B cell (primary cell): ENCODE results near the gene CABCOCO1. TPM values are rescaled to one million over a fixed set of nuclear protein-coding genes. Genes with fewer than 3 reads are reported as not detected.

Experiments used
- ATAC-seq: fragments of 200-7000 bp; cut with Tn5 transposase; one replicate; pipeline ENCODE4 v1.10.0; 2021; ENCODE audit warnings: low read depth, mild to moderate bottlenecking, moderate number of reproducible peaks, moderate library complexity
- CTCF ChIA-PET: fragments of 350-600 bp; sonication (Branson Sonifier 250); formaldehyde crosslinking; loops from one replicate; lab custom pipeline; 2021; ENCODE audit warnings: antibody characterized with exemption, inconsistent platforms; lab: Charles Lee
- POLR2A ChIA-PET: fragments of 350-600 bp; sonication (Branson Sonifier 250); formaldehyde crosslinking; loops from one replicate; lab custom pipeline; 2021; ENCODE audit warnings: antibody characterized with exemption; lab: Charles Lee
- DNase-seq: peaks from one replicate; pipeline ENCODE4 v3.0.0; 2013
- H2AFZ ChIP-seq: 2 replicates; pipeline ENCODE4 v1.6.1; 2012; ENCODE audit warnings: mild to moderate bottlenecking, low read depth, low read length; ENCODE audit not compliant: insufficient read depth, poor library complexity, severe bottlenecking
- H3K27ac ChIP-seq, 2 donors: 1 replicate in 1 of 2; 2 replicates in 1 of 2; pipeline ENCODE4 v1.5.1; 2012 to 2013; ENCODE audit warnings: low read length in 2 of 2, mild to moderate bottlenecking in 2 of 2, moderate library complexity in 1 of 2
- H3K27me3 ChIP-seq, 4 experiments: fragments of 200-600 bp in 1 of 4; sonication (generic) in 1 of 4; replicated peaks in 1 of 4; 1 replicate in 2 of 4; 2 replicates in 2 of 4; pipeline versions ENCODE4 v1.6.1 to v1.7.0; 2013 to 2016; ENCODE audit warnings: low read length in 3 of 4, mild to moderate bottlenecking in 2 of 4, mixed read lengths in 1 of 4, moderate library complexity in 1 of 4; ENCODE audit not compliant: insufficient read depth in 4 of 4, control insufficient read depth in 3 of 4; ENCODE audit errors: control extremely low read depth in 1 of 4
- H3K36me3 ChIP-seq, 2 experiments: replicated peaks in 1 of 2; 1 replicate in 1 of 2; 2 replicates in 1 of 2; pipeline versions ENCODE4 v1.6.1 to v1.7.1; 2013; ENCODE audit warnings: low read length in 1 of 2; ENCODE audit not compliant: insufficient read depth in 2 of 2, control insufficient read depth in 1 of 2; ENCODE audit errors: control extremely low read depth in 1 of 2, extremely low read depth in 1 of 2
- H3K4me1 ChIP-seq, 2 donors: fragments of 200-600 bp in 1 of 2; sonication (generic) in 1 of 2; 1 replicate in 1 of 2; 2 replicates in 1 of 2; pipeline versions ENCODE4 v1.5.1 to v1.6.1; 2013 to 2017; ENCODE audit warnings: low read length in 2 of 2; ENCODE audit not compliant: control insufficient read depth in 2 of 2, insufficient read depth in 2 of 2
- H3K4me2 ChIP-seq: replicated peaks from 2 replicates; pipeline ENCODE3; 2012; ENCODE audit warnings: mild to moderate bottlenecking, low read depth, low read length; ENCODE audit not compliant: poor library complexity, severe bottlenecking
- H3K4me3 ChIP-seq, 5 experiments: fragments of 200-600 bp in 1 of 5; sonication (generic) in 1 of 5; 1 replicate in 3 of 5; 2 replicates in 2 of 5; pipeline versions ENCODE4 v1.5.1 to v1.7.0; 2011 to 2016; ENCODE audit warnings: low read length in 4 of 5, mild to moderate bottlenecking in 4 of 5, low read depth in 2 of 5, control low read depth in 1 of 5, moderate library complexity in 1 of 5; ENCODE audit not compliant: insufficient read depth in 1 of 5; ENCODE audit errors: control extremely low read depth in 1 of 5, extremely low read depth in 1 of 5
- H3K79me2 ChIP-seq: fragments of 200-600 bp; sonication (generic); one replicate; pipeline ENCODE4 v1.6.0; 2016; ENCODE audit warnings: low read length; ENCODE audit not compliant: control insufficient read depth, insufficient read depth
- H3K9ac ChIP-seq: fragments of 200-600 bp; sonication (generic); 2 replicates; pipeline ENCODE4 v1.6.1; 2017; ENCODE audit warnings: mild to moderate bottlenecking, low read length, moderate library complexity
- H3K9me3 ChIP-seq, 3 donors: one replicate each; pipeline versions ENCODE4 v1.6.1 to v1.7.1; 2013; ENCODE audit warnings: low read length in 2 of 3; ENCODE audit not compliant: control insufficient read depth in 2 of 3, insufficient read depth in 1 of 3; ENCODE audit errors: control extremely low read depth in 1 of 3
- H4K20me1 ChIP-seq: 2 replicates; pipeline ENCODE4 v1.6.0; 2012; ENCODE audit warnings: mild to moderate bottlenecking, low read length; ENCODE audit not compliant: insufficient read depth, control insufficient read depth, poor library complexity, severe bottlenecking
- H3K27ac Mint-ChIP-seq: one replicate; pipeline ENCODE4 v1.8.0; 2021; ENCODE audit warnings: mixed read lengths
- H3K27me3 Mint-ChIP-seq: one replicate; pipeline ENCODE4 v1.8.0; 2021; ENCODE audit warnings: mixed read lengths
- H3K4me1 Mint-ChIP-seq: one replicate; pipeline ENCODE4 v1.8.0; 2021; ENCODE audit warnings: mixed read lengths
- H3K4me3 Mint-ChIP-seq: one replicate; pipeline ENCODE4 v1.8.0; 2021; ENCODE audit warnings: mixed read lengths
- H3K9me3 Mint-ChIP-seq: one replicate; pipeline ENCODE4 v1.8.0; 2022; ENCODE audit warnings: mixed read lengths; ENCODE audit not compliant: insufficient read depth
- EZH2 ChIP-seq: IDR thresholded peaks from 2 replicates; pipeline ENCODE4 v1.6.1; 2012; ENCODE audit warnings: borderline replicate concordance, low read depth, mild to moderate bottlenecking, moderate library complexity, low read length; ENCODE audit not compliant: insufficient read depth, poor library complexity, severe bottlenecking
- WGBS: methylation state at CpG from one replicate; pipeline ENCODE4 v1.1.5; 2013; ENCODE audit warnings: missing lambda C conversion rate; ENCODE audit not compliant: insufficient coverage; 5-methylcytosine and 5-hydroxymethylcytosine counted together
- intact Hi-C: fragments of 100-400 bp; cut with micrococcal nuclease; formaldehyde crosslinking; loops from one replicate; pipeline ENCODE4 v1.10.0; 2022
- polyA plus RNA-seq: library from polyadenylated mRNA; depleted of rRNA; stranded (reverse); fragments of >200 nt; gene quantifications from 2 replicates; pipeline ENCODE4 v1.2.3, GENCODE V29; 2012
- total RNA-seq, 2 donors: library from RNA; stranded (reverse); fragments of 120-200 nt in 1 of 2; gene quantifications; 1 replicate in 1 of 2; 2 replicates in 1 of 2; pipeline versions ENCODE4 v1.2.3 to v1.2.4, GENCODE V29; 2013 to 2022
- TF ChIP-seq, protein P1 (sequence below): fragments of 200-600 bp; IDR thresholded peaks from one replicate; pipeline ENCODE4 v1.8.0; 2022; ENCODE audit warnings: antibody characterized with exemption, mild to moderate bottlenecking

Gene CABCOCO1
- total and polyA plus RNA-seq, 2 donors (not counting 1 experiment from before 2014, with no cell fraction given) = not detected

DNA sequence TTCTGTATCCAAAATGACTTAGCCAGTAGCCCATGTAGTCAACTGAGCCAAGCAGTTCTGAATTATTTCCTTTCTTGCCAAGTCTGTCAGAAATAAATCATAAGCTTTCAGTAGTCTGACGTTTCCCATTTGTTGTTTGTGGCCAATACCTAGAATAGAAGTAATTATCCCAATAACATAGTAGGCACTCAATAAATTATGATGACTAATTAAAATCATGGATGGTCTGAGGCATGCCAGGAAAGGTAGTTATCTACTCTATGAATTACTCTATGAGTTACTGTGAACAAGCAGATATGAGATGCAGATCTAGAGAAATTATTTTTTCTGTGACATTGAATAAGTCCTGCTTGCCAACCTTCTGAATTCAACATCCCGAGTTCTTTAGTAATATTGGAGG, 2.3 kb downstream of the CABCOCO1 start:
- Histone ChIP-seq H3K4me2 (no peak overlapping the region), H3K27me3 (peaks cover 0 to 20% (median 16%) of the 10 kb centered on the region in 4 experiments), H3K36me3 (no peaks in the 10 kb centered on the region), H4K20me1 (no peaks in the 10 kb centered on the region), H3K9me3 (peaks cover 0 to 6% (median 0%) of the 10 kb centered on the region in 3 donors), H3K4me3 (no peak overlapping the region), H2AFZ (no peak overlapping the region), H3K4me1 (peaks cover 0 to 6% of the 10 kb centered on the region in 2 donors), H3K9ac (no peak overlapping the region), H3K27ac (no peak overlapping the region), H3K79me2 (no peaks in the 10 kb centered on the region)
- no CpG with 5 or more reads among the region's 2 CpGs for WGBS
- ATAC-seq = no peak
- no peaks in the 10 kb centered on the region for H3K9me3 Mint-ChIP-seq
- TF ChIP-seq, protein P1, sequence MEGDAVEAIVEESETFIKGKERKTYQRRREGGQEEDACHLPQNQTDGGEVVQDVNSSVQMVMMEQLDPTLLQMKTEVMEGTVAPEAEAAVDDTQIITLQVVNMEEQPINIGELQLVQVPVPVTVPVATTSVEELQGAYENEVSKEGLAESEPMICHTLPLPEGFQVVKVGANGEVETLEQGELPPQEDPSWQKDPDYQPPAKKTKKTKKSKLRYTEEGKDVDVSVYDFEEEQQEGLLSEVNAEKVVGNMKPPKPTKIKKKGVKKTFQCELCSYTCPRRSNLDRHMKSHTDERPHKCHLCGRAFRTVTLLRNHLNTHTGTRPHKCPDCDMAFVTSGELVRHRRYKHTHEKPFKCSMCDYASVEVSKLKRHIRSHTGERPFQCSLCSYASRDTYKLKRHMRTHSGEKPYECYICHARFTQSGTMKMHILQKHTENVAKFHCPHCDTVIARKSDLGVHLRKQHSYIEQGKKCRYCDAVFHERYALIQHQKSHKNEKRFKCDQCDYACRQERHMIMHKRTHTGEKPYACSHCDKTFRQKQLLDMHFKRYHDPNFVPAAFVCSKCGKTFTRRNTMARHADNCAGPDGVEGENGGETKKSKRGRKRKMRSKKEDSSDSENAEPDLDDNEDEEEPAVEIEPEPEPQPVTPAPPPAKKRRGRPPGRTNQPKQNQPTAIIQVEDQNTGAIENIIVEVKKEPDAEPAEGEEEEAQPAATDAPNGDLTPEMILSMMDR = no peak
- TF ChIP-seq EZH2 = no peak
- H3K4me1 Mint-ChIP-seq = peaks cover 3% of the 10 kb centered on the region
- H3K4me3 Mint-ChIP-seq = no peak overlapping the region
- no peak for DNase-seq
- CTCF ChIA-PET = no interaction called here
- intact Hi-C loops = no loop called here
- H3K27ac Mint-ChIP-seq = no peak overlapping the region
- H3K27me3 Mint-ChIP-seq = peaks cover 47% of the 10 kb centered on the region
- POLR2A ChIA-PET = no interaction called here

GRCh38 chr10:61669161-61669725, 6.5 kb downstream of the CABCOCO1 start:
- POLR2A ChIA-PET = no interaction called here
- TF ChIP-seq EZH2 = no peak
- TF ChIP-seq, protein P1 = no peak
- H3K9me3 Mint-ChIP-seq = no peaks in the 10 kb centered on the region

More at GRCh38 chr10:61669161-61669725, 6.5 kb downstream of the CABCOCO1 start:
- ATAC-seq = no peak
- no peak overlapping the region for H3K27ac ChIP-seq
- H3K36me3 ChIP-seq = no peaks in the 10 kb centered on the region
- H3K27me3 ChIP-seq = peaks cover 0 to 8% (median 4%) of the 10 kb centered on the region in 4 experiments
- no peak overlapping the region for H3K4me2 ChIP-seq
- DNase-seq = no peak
- no peak overlapping the region for H2AFZ ChIP-seq
- CTCF ChIA-PET = no interaction called here
- Mint-ChIP-seq H3K27me3 (peaks cover 16% of the 10 kb centered on the region), H3K4me3 (no peak overlapping the region), H3K4me1 (no peaks in the 10 kb centered on the region), H3K27ac (no peak overlapping the region)
- no peak overlapping the region for H3K9ac ChIP-seq
- intact Hi-C loops = no loop called here
- H3K9me3 ChIP-seq = no peaks in the 10 kb centered on the region
- no peaks in the 10 kb centered on the region for H3K4me1 ChIP-seq
- H3K4me3 ChIP-seq = no peak overlapping the region
- H4K20me1 ChIP-seq = no peaks in the 10 kb centered on the region
- no peaks in the 10 kb centered on the region for H3K79me2 ChIP-seq
